ENCODE results near the gene PMPCA. TPM values are rescaled to one million over a fixed set of nuclear protein-coding genes. Genes with fewer than 3 reads are reported as not detected.

PMPCA gene
- total and polyA plus RNA-seq, 2 experiments from 2014 or later = 61.3 to 88.2 TPM

GRCh38 chr9:136370687-136371532, 39.5 kb upstream of the PMPCA start:
- Histone ChIP-seq H3K4me3 (no peak overlapping the region), H2AFZ (no peak overlapping the region), H3K27ac (ENCODE audit: low read depth) (no peak overlapping the region), H3K27me3 (ENCODE audit: insufficient read depth) (no peaks in the 10 kb centered on the region), H4K20me1 (replicated peaks; ENCODE audit: insufficient read depth) (no peaks in the 10 kb centered on the region; the same call in 1 of the 2 replicates), H3K9me2 (ENCODE audit: insufficient read depth) (no peaks in the 10 kb centered on the region), H3K79me2 (replicated peaks; ENCODE audit: insufficient read depth) (no peaks in the 10 kb centered on the region), H3K36me3 (ENCODE audit: insufficient read depth) (no peaks in the 10 kb centered on the region), H3K4me1 (ENCODE audit: insufficient read depth) (no peaks in the 10 kb centered on the region), H3K4me2 (no peak overlapping the region), H3F3A (replicated peaks; ENCODE audit: low read depth) (no peaks in the 10 kb centered on the region)
- DNase-seq (ENCODE audit: low spot score) (no peak), ATAC-seq (no peak; the same call in 2 of the 3 replicates)
- Mint-ChIP-seq H3K4me3 (no peak overlapping the region), H3K27me3 (ENCODE audit: insufficient read depth, low read depth, poor library complexity) (peaks cover 11% of the 10 kb centered on the region), H3K36me3 (ENCODE audit: low read depth) (peaks cover 6% of the 10 kb centered on the region; the same call in 2 of the 3 replicates), H3K4me1 (no peaks in the 10 kb centered on the region), H3K27ac (no peak overlapping the region), H3K9me3 (no peaks in the 10 kb centered on the region)
- TF ChIP-seq, protein P1, sequence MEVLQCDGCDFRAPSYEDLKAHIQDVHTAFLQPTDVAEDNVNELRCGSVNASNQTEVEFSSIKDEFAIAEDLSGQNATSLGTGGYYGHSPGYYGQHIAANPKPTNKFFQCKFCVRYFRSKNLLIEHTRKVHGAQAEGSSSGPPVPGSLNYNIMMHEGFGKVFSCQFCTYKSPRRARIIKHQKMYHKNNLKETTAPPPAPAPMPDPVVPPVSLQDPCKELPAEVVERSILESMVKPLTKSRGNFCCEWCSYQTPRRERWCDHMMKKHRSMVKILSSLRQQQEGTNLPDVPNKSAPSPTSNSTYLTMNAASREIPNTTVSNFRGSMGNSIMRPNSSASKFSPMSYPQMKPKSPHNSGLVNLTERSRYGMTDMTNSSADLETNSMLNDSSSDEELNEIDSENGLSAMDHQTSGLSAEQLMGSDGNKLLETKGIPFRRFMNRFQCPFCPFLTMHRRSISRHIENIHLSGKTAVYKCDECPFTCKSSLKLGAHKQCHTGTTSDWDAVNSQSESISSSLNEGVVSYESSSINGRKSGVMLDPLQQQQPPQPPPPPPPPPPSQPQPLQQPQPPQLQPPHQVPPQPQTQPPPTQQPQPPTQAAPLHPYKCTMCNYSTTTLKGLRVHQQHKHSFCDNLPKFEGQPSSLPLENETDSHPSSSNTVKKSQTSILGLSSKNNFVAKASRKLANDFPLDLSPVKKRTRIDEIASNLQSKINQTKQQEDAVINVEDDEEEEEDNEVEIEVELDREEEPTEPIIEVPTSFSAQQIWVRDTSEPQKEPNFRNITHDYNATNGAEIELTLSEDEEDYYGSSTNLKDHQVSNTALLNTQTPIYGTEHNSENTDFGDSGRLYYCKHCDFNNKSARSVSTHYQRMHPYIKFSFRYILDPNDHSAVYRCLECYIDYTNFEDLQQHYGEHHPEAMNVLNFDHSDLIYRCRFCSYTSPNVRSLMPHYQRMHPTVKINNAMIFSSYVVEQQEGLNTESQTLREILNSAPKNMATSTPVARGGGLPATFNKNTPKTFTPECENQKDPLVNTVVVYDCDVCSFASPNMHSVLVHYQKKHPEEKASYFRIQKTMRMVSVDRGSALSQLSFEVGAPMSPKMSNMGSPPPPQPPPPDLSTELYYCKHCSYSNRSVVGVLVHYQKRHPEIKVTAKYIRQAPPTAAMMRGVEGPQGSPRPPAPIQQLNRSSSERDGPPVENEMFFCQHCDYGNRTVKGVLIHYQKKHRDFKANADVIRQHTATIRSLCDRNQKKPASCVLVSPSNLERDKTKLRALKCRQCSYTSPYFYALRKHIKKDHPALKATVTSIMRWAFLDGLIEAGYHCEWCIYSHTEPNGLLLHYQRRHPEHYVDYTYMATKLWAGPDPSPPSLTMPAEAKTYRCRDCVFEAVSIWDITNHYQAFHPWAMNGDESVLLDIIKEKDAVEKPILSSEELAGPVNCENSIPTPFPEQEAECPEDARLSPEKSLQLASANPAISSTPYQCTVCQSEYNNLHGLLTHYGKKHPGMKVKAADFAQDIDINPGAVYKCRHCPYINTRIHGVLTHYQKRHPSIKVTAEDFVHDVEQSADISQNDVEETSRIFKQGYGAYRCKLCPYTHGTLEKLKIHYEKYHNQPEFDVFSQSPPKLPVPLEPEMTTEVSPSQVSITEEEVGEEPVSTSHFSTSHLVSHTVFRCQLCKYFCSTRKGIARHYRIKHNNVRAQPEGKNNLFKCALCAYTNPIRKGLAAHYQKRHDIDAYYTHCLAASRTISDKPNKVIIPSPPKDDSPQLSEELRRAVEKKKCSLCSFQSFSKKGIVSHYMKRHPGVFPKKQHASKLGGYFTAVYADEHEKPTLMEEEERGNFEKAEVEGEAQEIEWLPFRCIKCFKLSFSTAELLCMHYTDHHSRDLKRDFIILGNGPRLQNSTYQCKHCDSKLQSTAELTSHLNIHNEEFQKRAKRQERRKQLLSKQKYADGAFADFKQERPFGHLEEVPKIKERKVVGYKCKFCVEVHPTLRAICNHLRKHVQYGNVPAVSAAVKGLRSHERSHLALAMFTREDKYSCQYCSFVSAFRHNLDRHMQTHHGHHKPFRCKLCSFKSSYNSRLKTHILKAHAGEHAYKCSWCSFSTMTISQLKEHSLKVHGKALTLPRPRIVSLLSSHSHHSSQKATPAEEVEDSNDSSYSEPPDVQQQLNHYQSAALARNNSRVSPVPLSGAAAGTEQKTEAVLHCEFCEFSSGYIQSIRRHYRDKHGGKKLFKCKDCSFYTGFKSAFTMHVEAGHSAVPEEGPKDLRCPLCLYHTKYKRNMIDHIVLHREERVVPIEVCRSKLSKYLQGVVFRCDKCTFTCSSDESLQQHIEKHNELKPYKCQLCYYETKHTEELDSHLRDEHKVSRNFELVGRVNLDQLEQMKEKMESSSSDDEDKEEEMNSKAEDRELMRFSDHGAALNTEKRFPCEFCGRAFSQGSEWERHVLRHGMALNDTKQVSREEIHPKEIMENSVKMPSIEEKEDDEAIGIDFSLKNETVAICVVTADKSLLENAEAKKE (CRISPR knock-in tag; IDR thresholded peaks at IDR 0.05) = no peak
- no peak for TF ChIP-seq ZNF114 (CRISPR knock-in tag; IDR thresholded peaks at IDR 0.05)

GRCh38 chr9:136371533-136371880, 39.0 kb upstream of the PMPCA start:
- Mint-ChIP-seq H3K27me3 (ENCODE audit: insufficient read depth, low read depth, poor library complexity) (peaks cover 8% of the 10 kb centered on the region), H3K4me1 (no peaks in the 10 kb centered on the region), H3K9me3 (no peaks in the 10 kb centered on the region), H3K36me3 (ENCODE audit: low read depth) (peaks cover 6% of the 10 kb centered on the region; the same call in 2 of the 3 replicates), H3K4me3 (no peak overlapping the region), H3K27ac (no peak overlapping the region)
- DNase-seq (ENCODE audit: low spot score) = no peak
- no peak for ATAC-seq
- Histone ChIP-seq H3K4me3 (no peak overlapping the region), H3K9me2 (ENCODE audit: insufficient read depth) (no peaks in the 10 kb centered on the region), H3K4me1 (ENCODE audit: insufficient read depth) (no peaks in the 10 kb centered on the region), H3K27me3 (ENCODE audit: insufficient read depth) (no peaks in the 10 kb centered on the region), H3K79me2 (replicated peaks; ENCODE audit: insufficient read depth) (no peaks in the 10 kb centered on the region), H3F3A (replicated peaks; ENCODE audit: low read depth) (no peaks in the 10 kb centered on the region), H3K4me2 (no peak overlapping the region), H2AFZ (no peak overlapping the region), H3K27ac (ENCODE audit: low read depth) (no peak overlapping the region), H4K20me1 (replicated peaks; ENCODE audit: insufficient read depth) (no peaks in the 10 kb centered on the region; the same call in 1 of the 2 replicates), H3K36me3 (ENCODE audit: insufficient read depth) (no peaks in the 10 kb centered on the region)
- TF ChIP-seq POLR2AphosphoS5 (IDR thresholded peaks at IDR 0.05; ENCODE audit: low read depth) (no peak), NANOG (IDR thresholded peaks at IDR 0.05; ENCODE audit: borderline replicate concordance) (no peak), EZH2phosphoT487 (IDR thresholded peaks at IDR 0.05; ENCODE audit: unreplicated experiment) (no peak), ZNF114 (CRISPR knock-in tag; IDR thresholded peaks at IDR 0.05) (no peak), ETS1 (IDR thresholded peaks at IDR 0.05) (no peak), EZH2 (IDR thresholded peaks at IDR 0.05; ENCODE audit: low read depth, unreplicated experiment) (no peak)

All from GM23338 (cell line).